GM19240 (cell line): ENCODE results near the gene CDCA7L.
A peak's percentile ranks its signal among the peaks of the same experiment; 100 is the strongest.
"Not testable (repeated sequence)": the region's sequence is repeated elsewhere in the genome, so short reads cannot be mapped to it uniquely, and the experiment has no call there.

ENCODE experiments used
- DNase-seq: peaks from one replicate; pipeline ENCODE4 v3.0.0; 2011; ENCODE audit warnings: low spot score; ENCODE audit not compliant: insufficient read length

The CDCA7L gene

GRCh38 chr7:21944616-21945453, 864 bp downstream of the CDCA7L start:
- DNase-seq, result no peak

- DNase-seq, result no peak
These were observed 2.3 kb downstream of the CDCA7L start for GRCh38 chr7:21943436-21943835.

- DNase-seq, result no peak
These were observed 2.7 kb downstream of the CDCA7L start for GRCh38 chr7:21942955-21943354.

GRCh38 chr7:21941611-21942141, 4.0 kb downstream of the CDCA7L start:
- no peak for DNase-seq

- DNase-seq, result no peak
These were observed 5.8 kb downstream of the CDCA7L start for GRCh38 chr7:21939858-21940372.

- peak; percentile 19 for DNase-seq
These were observed 6.4 kb downstream of the CDCA7L start for GRCh38 chr7:21939136-21939857.

GRCh38 chr7:21938463-21938862, 7.2 kb downstream of the CDCA7L start:
- no peak for DNase-seq

GRCh38 chr7:21934808-21935207, 10.9 kb downstream of the CDCA7L start:
- no peak for DNase-seq

GRCh38 chr7:21933293-21933692, 12.4 kb downstream of the CDCA7L start:
- not testable (repeated sequence) for DNase-seq

- DNase-seq, result no peak
These were observed 18.0 kb downstream of the CDCA7L start for GRCh38 chr7:21927693-21928092.

- DNase-seq, result no peak
These were observed 19.3 kb downstream of the CDCA7L start for GRCh38 chr7:21926448-21926847.

- DNase-seq, result no peak
These were observed 22.0 kb downstream of the CDCA7L start for GRCh38 chr7:21923658-21924057.

- no peak for DNase-seq
These were observed 23.1 kb downstream of the CDCA7L start for GRCh38 chr7:21922605-21923004.

GRCh38 chr7:21920936-21921335, 24.8 kb downstream of the CDCA7L start:
- no peak for DNase-seq

GRCh38 chr7:21918216-21918615, 27.5 kb downstream of the CDCA7L start:
- DNase-seq, result no peak

- DNase-seq, result no peak
These were observed 29.1 kb downstream of the CDCA7L start for GRCh38 chr7:21916629-21917028.

GRCh38 chr7:21916176-21916575, 29.5 kb downstream of the CDCA7L start:
- DNase-seq, result no peak

- no peak for DNase-seq
These were observed 30.6 kb downstream of the CDCA7L start for GRCh38 chr7:21915140-21915539.

- no peak for DNase-seq
These were observed 31.0 kb downstream of the CDCA7L start for GRCh38 chr7:21914671-21915070.

- DNase-seq, result no peak
These were observed 32.5 kb downstream of the CDCA7L start for GRCh38 chr7:21912931-21913780.

GRCh38 chr7:21912305-21912704, 33.4 kb downstream of the CDCA7L start:
- no peak for DNase-seq
